GM23338 (cell line): ENCODE results near the gene NTNG1. TPM values are rescaled to one million over a fixed set of nuclear protein-coding genes. Genes with fewer than 3 reads are reported as not detected.

ENCODE experiments used
- ATAC-seq: fragments of 200-7000 bp; cut with Tn5 transposase; 3 replicates; pipeline ENCODE4 v1.9.1; 2020
- DNase-seq: peaks from one replicate; pipeline ENCODE4 v3.0.0-alpha.2; 2015; ENCODE audit warnings: low spot score
- H2AFZ ChIP-seq: fragments of 200-600 bp; sonication (generic); 2 replicates; pipeline ENCODE4 v1.8.0; 2016; ENCODE audit warnings: antibody characterized with exemption, mild to moderate bottlenecking, moderate library complexity
- H3F3A ChIP-seq: fragments of 200-600 bp; sonication (generic); replicated peaks from 2 replicates; pipeline ENCODE4 v1.8.0; 2017; ENCODE audit warnings: antibody characterized with exemption, mixed run types, low read depth
- H3K27ac ChIP-seq: fragments of 200-600 bp; sonication (generic); 2 replicates; pipeline ENCODE4 v1.6.1; 2016; ENCODE audit warnings: low read depth
- H3K27me3 ChIP-seq: fragments of 200-600 bp; sonication (generic); 2 replicates; pipeline ENCODE4 v1.8.0; 2016; ENCODE audit warnings: mild to moderate bottlenecking, mixed run types, moderate library complexity; ENCODE audit not compliant: insufficient read depth
- H3K36me3 ChIP-seq: fragments of 200-600 bp; sonication (generic); 2 replicates; pipeline ENCODE4 v1.8.0; 2016; ENCODE audit warnings: mild to moderate bottlenecking; ENCODE audit not compliant: insufficient read depth
- H3K4me1 ChIP-seq: fragments of 200-600 bp; sonication (generic); 2 replicates; pipeline ENCODE4 v1.8.0; 2016; ENCODE audit warnings: mild to moderate bottlenecking, moderate library complexity; ENCODE audit not compliant: insufficient read depth
- H3K4me2 ChIP-seq: fragments of 200-600 bp; sonication (generic); 2 replicates; pipeline ENCODE4 v1.7.1; 2017; ENCODE audit warnings: mixed run types
- H3K4me3 ChIP-seq: fragments of 200-600 bp; sonication (generic); 2 replicates; pipeline ENCODE4 v1.6.1; 2016; ENCODE audit warnings: mixed run types
- H3K79me2 ChIP-seq: fragments of 200-600 bp; sonication (generic); replicated peaks from 2 replicates; pipeline ENCODE4 v1.8.0; 2017; ENCODE audit warnings: mild to moderate bottlenecking; ENCODE audit not compliant: insufficient read depth
- H3K9me2 ChIP-seq: fragments of 200-600 bp; sonication (generic); 2 replicates; pipeline ENCODE4 v1.8.0; 2017; ENCODE audit not compliant: insufficient read depth
- H4K20me1 ChIP-seq: fragments of 200-600 bp; sonication (generic); replicated peaks from 2 replicates; pipeline ENCODE4 v1.8.0; 2017; ENCODE audit warnings: mild to moderate bottlenecking; ENCODE audit not compliant: insufficient read depth
- H3K27ac Mint-ChIP-seq: 2 replicates; pipeline ENCODE4 v1.8.0; 2020; ENCODE audit warnings: inconsistent platforms, mild to moderate bottlenecking, moderate library complexity, mixed read lengths
- H3K27me3 Mint-ChIP-seq: 3 replicates; pipeline ENCODE4 v1.8.0; 2022; ENCODE audit warnings: low read depth, mild to moderate bottlenecking, moderate library complexity, mixed read lengths, inconsistent platforms; ENCODE audit not compliant: insufficient read depth, poor library complexity
- H3K36me3 Mint-ChIP-seq: 3 replicates; pipeline ENCODE4 v1.8.0; 2021; ENCODE audit warnings: low read depth, mild to moderate bottlenecking, inconsistent platforms, moderate library complexity, mixed read lengths
- H3K4me1 Mint-ChIP-seq: 3 replicates; pipeline ENCODE4 v1.8.0; 2020; ENCODE audit warnings: mild to moderate bottlenecking, inconsistent platforms, mixed read lengths
- H3K4me3 Mint-ChIP-seq: 3 replicates; pipeline ENCODE4 v1.8.0; 2021; ENCODE audit warnings: moderate library complexity, mild to moderate bottlenecking, inconsistent platforms, mixed read lengths
- H3K9me3 Mint-ChIP-seq: 3 replicates; pipeline ENCODE4 v1.8.0; 2020; ENCODE audit warnings: moderate library complexity, mild to moderate bottlenecking, inconsistent platforms, mixed read lengths
- CREB1 ChIP-seq: fragments of 250-450 bp; sonication (Bioruptor Pico); IDR thresholded peaks from 2 replicates; pipeline ENCODE4 v1.5.0; 2020; ENCODE audit warnings: low read depth, mild to moderate bottlenecking, moderate library complexity
- EZH2phosphoT487 ChIP-seq: fragments of 200-600 bp; sonication (generic); IDR thresholded peaks from one replicate; pipeline ENCODE4 v1.8.1; 2018; ENCODE audit warnings: antibody characterized with exemption; ENCODE audit not compliant: unreplicated experiment
- NANOG ChIP-seq: IDR thresholded peaks from 2 replicates; pipeline ENCODE4 v1.6.1; 2016; ENCODE audit warnings: antibody characterized with exemption, borderline replicate concordance
- POLR2AphosphoS5 ChIP-seq: IDR thresholded peaks from 2 replicates; pipeline ENCODE4 v1.6.1; 2016; ENCODE audit warnings: antibody characterized with exemption, low read depth
- REST ChIP-seq: IDR thresholded peaks from one replicate; pipeline ENCODE4 v1.6.1; 2018; ENCODE audit warnings: antibody characterized with exemption; ENCODE audit not compliant: unreplicated experiment
- ZNF114 ChIP-seq: fragments of 250-450 bp; sonication (Bioruptor Pico); IDR thresholded peaks from 2 replicates; pipeline ENCODE4 v1.5.0; 2020; ENCODE audit warnings: mild to moderate bottlenecking, moderate library complexity
- ZNF331 ChIP-seq: fragments of 250-450 bp; sonication (Bioruptor Pico); IDR thresholded peaks from 2 replicates; pipeline ENCODE4 v1.5.0; 2020; ENCODE audit warnings: low read depth, mild to moderate bottlenecking, moderate library complexity
- polyA plus RNA-seq: library from polyadenylated mRNA; unstranded; fragments of >200 nt; fragmentation: Nextera tagmentation; extraction: Ambion mirVana; gene quantifications from 2 replicates; pipeline ENCODE4 v1.2.1, GENCODE V29; 2016
- total RNA-seq: library from RNA; depleted of rRNA; stranded (reverse); fragments of >200 nt; shearing (Covaris generic); gene quantifications from 2 replicates; pipeline ENCODE4 v1.2.3, GENCODE V29; 2014
- TF ChIP-seq, protein P1 (sequence below): fragments of 250-450 bp; sonication (Bioruptor Pico); IDR thresholded peaks from 2 replicates; pipeline ENCODE4 v1.5.0; 2020; ENCODE audit warnings: mild to moderate bottlenecking, moderate library complexity

NTNG1 gene
- total and polyA plus RNA-seq, 2 experiments from 2014 or later: 7.2 to 10.3 TPM

GRCh38 chr1:107467811-107468210, 327.0 kb downstream of the NTNG1 start:
- no peaks in the 10 kb centered on the region for H3K9me3 Mint-ChIP-seq
- no peak overlapping the region for H3K4me3 ChIP-seq
- no peak overlapping the region for H3K27ac Mint-ChIP-seq
- H3K36me3 ChIP-seq: no peaks in the 10 kb centered on the region
- no peak overlapping the region for H3K4me3 Mint-ChIP-seq
- no peaks in the 10 kb centered on the region for H3K79me2 ChIP-seq
- H3F3A ChIP-seq: no peaks in the 10 kb centered on the region
- no peaks in the 10 kb centered on the region for H4K20me1 ChIP-seq
- no peaks in the 10 kb centered on the region for H3K27me3 Mint-ChIP-seq
- H3K4me2 ChIP-seq: no peak overlapping the region
- ATAC-seq: no peak
- H3K4me1 ChIP-seq: no peaks in the 10 kb centered on the region
- H3K4me1 Mint-ChIP-seq: peaks cover 14% of the 10 kb centered on the region; the same call in 2 of the 3 replicates
- no peak for TF ChIP-seq REST
- 0 out of 2 replicates have a peak, but pooled peaks cover 3% of the 10 kb centered on the region for H3K9me2 ChIP-seq
- H3K36me3 Mint-ChIP-seq: no peaks in the 10 kb centered on the region
- H3K27me3 ChIP-seq: no peaks in the 10 kb centered on the region
- no peak overlapping the region for H2AFZ ChIP-seq
- no peak overlapping the region for H3K27ac ChIP-seq
- no peak for DNase-seq

- H3K27me3 Mint-ChIP-seq: no peaks in the 10 kb centered on the region
- no peak overlapping the region for H3K4me3 Mint-ChIP-seq
- no peaks in the 10 kb centered on the region for H3K9me3 Mint-ChIP-seq
- no peak overlapping the region for H3K27ac Mint-ChIP-seq
- Histone ChIP-seq H3K4me1 (no peaks in the 10 kb centered on the region), H3F3A (no peaks in the 10 kb centered on the region), H3K4me3 (no peak overlapping the region), H2AFZ (no peak overlapping the region), H3K4me2 (no peak overlapping the region), H3K27ac (no peak overlapping the region), H3K36me3 (no peaks in the 10 kb centered on the region), H3K9me2 (peaks cover 11% of the 10 kb centered on the region; the same call in 1 of the 2 replicates), H3K27me3 (no peaks in the 10 kb centered on the region), H4K20me1 (no peaks in the 10 kb centered on the region), H3K79me2 (no peaks in the 10 kb centered on the region)
- DNase-seq (no peak), ATAC-seq (no peak)
- no peaks in the 10 kb centered on the region for H3K36me3 Mint-ChIP-seq
- 0 out of 3 replicates have a peak, but pooled peaks cover 4% of the 10 kb centered on the region for H3K4me1 Mint-ChIP-seq
- TF ChIP-seq ZNF331 (CRISPR knock-in tag) (no peak), ZNF114 (CRISPR knock-in tag) (no peak), REST (no peak), EZH2phosphoT487 (no peak), POLR2AphosphoS5 (no peak), NANOG (no peak), CREB1 (no peak)
- TF ChIP-seq, protein P1, sequence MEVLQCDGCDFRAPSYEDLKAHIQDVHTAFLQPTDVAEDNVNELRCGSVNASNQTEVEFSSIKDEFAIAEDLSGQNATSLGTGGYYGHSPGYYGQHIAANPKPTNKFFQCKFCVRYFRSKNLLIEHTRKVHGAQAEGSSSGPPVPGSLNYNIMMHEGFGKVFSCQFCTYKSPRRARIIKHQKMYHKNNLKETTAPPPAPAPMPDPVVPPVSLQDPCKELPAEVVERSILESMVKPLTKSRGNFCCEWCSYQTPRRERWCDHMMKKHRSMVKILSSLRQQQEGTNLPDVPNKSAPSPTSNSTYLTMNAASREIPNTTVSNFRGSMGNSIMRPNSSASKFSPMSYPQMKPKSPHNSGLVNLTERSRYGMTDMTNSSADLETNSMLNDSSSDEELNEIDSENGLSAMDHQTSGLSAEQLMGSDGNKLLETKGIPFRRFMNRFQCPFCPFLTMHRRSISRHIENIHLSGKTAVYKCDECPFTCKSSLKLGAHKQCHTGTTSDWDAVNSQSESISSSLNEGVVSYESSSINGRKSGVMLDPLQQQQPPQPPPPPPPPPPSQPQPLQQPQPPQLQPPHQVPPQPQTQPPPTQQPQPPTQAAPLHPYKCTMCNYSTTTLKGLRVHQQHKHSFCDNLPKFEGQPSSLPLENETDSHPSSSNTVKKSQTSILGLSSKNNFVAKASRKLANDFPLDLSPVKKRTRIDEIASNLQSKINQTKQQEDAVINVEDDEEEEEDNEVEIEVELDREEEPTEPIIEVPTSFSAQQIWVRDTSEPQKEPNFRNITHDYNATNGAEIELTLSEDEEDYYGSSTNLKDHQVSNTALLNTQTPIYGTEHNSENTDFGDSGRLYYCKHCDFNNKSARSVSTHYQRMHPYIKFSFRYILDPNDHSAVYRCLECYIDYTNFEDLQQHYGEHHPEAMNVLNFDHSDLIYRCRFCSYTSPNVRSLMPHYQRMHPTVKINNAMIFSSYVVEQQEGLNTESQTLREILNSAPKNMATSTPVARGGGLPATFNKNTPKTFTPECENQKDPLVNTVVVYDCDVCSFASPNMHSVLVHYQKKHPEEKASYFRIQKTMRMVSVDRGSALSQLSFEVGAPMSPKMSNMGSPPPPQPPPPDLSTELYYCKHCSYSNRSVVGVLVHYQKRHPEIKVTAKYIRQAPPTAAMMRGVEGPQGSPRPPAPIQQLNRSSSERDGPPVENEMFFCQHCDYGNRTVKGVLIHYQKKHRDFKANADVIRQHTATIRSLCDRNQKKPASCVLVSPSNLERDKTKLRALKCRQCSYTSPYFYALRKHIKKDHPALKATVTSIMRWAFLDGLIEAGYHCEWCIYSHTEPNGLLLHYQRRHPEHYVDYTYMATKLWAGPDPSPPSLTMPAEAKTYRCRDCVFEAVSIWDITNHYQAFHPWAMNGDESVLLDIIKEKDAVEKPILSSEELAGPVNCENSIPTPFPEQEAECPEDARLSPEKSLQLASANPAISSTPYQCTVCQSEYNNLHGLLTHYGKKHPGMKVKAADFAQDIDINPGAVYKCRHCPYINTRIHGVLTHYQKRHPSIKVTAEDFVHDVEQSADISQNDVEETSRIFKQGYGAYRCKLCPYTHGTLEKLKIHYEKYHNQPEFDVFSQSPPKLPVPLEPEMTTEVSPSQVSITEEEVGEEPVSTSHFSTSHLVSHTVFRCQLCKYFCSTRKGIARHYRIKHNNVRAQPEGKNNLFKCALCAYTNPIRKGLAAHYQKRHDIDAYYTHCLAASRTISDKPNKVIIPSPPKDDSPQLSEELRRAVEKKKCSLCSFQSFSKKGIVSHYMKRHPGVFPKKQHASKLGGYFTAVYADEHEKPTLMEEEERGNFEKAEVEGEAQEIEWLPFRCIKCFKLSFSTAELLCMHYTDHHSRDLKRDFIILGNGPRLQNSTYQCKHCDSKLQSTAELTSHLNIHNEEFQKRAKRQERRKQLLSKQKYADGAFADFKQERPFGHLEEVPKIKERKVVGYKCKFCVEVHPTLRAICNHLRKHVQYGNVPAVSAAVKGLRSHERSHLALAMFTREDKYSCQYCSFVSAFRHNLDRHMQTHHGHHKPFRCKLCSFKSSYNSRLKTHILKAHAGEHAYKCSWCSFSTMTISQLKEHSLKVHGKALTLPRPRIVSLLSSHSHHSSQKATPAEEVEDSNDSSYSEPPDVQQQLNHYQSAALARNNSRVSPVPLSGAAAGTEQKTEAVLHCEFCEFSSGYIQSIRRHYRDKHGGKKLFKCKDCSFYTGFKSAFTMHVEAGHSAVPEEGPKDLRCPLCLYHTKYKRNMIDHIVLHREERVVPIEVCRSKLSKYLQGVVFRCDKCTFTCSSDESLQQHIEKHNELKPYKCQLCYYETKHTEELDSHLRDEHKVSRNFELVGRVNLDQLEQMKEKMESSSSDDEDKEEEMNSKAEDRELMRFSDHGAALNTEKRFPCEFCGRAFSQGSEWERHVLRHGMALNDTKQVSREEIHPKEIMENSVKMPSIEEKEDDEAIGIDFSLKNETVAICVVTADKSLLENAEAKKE (CRISPR knock-in tag): no peak
Measured at GRCh38 chr1:107473065-107473464, 332.2 kb downstream of the NTNG1 start.
